Neuronal stem cell (in vitro differentiated cells): ENCODE results near the gene AKAP6.

Experiments
- DNase-seq: peaks from one replicate; pipeline ENCODE4 v3.0.0-alpha.2; 2013; ENCODE audit warnings: low spot score
- H2AFZ ChIP-seq: one replicate; pipeline ENCODE4 v1.6.1; 2013; ENCODE audit warnings: mild to moderate bottlenecking, low read length, inconsistent platforms
- H2AK5ac ChIP-seq: 2 replicates; pipeline ENCODE4 v1.6.1; 2013; ENCODE audit warnings: low read depth, mild to moderate bottlenecking, inconsistent platforms, low read length, moderate library complexity, mixed read lengths
- H2BK120ac ChIP-seq: 2 replicates; pipeline ENCODE4 v1.6.1; 2013; ENCODE audit warnings: low read depth, mild to moderate bottlenecking, inconsistent platforms, low read length, moderate library complexity, mixed read lengths
- H2BK12ac ChIP-seq: one replicate; pipeline ENCODE4 v1.6.1; 2013; ENCODE audit warnings: low read length, inconsistent platforms
- H2BK15ac ChIP-seq: 2 replicates; pipeline ENCODE4 v1.6.1; 2013; ENCODE audit warnings: mild to moderate bottlenecking, low read length, inconsistent platforms, mixed read lengths
- H2BK5ac ChIP-seq: one replicate; pipeline ENCODE4 v1.6.1; 2013; ENCODE audit warnings: inconsistent platforms, mild to moderate bottlenecking, low read length, moderate library complexity
- H3K14ac ChIP-seq: one replicate; pipeline ENCODE4 v1.6.1; 2013; ENCODE audit warnings: low read length, inconsistent platforms
- H3K18ac ChIP-seq: 2 replicates; pipeline ENCODE4 v1.6.1; 2013; ENCODE audit warnings: low read length, inconsistent platforms
- H3K23ac ChIP-seq: 2 replicates; pipeline ENCODE4 v1.6.1; 2013; ENCODE audit warnings: low read depth, mild to moderate bottlenecking, mixed read lengths, low read length, inconsistent platforms; ENCODE audit not compliant: poor library complexity
- H3K27ac ChIP-seq: replicated peaks from 3 replicates; pipeline ENCODE4 v1.5.1; 2013; ENCODE audit warnings: low read length, inconsistent platforms
- H3K27me3 ChIP-seq, 3 experiments: 2 replicates each; pipeline ENCODE4 v1.6.1; 2013; ENCODE audit warnings: low read length in 3 of 3, mild to moderate bottlenecking in 2 of 3, inconsistent platforms in 1 of 3, low read depth in 1 of 3, mixed read lengths in 1 of 3, moderate library complexity in 1 of 3; ENCODE audit not compliant: control insufficient read depth in 3 of 3, insufficient read depth in 3 of 3
- H3K36me3 ChIP-seq, 2 donors: replicated peaks in 1 of 2; 2 replicates each; pipeline ENCODE4 v1.6.1; 2013; ENCODE audit warnings: low read length in 2 of 2; ENCODE audit not compliant: control insufficient read depth in 2 of 2, insufficient read depth in 2 of 2
- H3K4ac ChIP-seq: 2 replicates; pipeline ENCODE4 v1.6.1; 2013; ENCODE audit warnings: inconsistent platforms, mild to moderate bottlenecking, low read length, moderate library complexity
- H3K4me1 ChIP-seq, 2 donors: 1 replicate in 1 of 2; 2 replicates in 1 of 2; pipeline ENCODE4 v1.6.1; 2013; ENCODE audit warnings: low read length in 2 of 2, low read depth in 1 of 2; ENCODE audit not compliant: control insufficient read depth in 2 of 2, insufficient read depth in 1 of 2
- H3K4me2 ChIP-seq: one replicate; pipeline ENCODE4 v1.6.1; 2013; ENCODE audit warnings: mild to moderate bottlenecking, low read length, inconsistent platforms; ENCODE audit not compliant: insufficient read depth, poor library complexity, severe bottlenecking
- H3K4me3 ChIP-seq, 2 donors: 2 replicates each; pipeline ENCODE4 v1.5.1; 2013; ENCODE audit warnings: low read length in 2 of 2, mild to moderate bottlenecking in 2 of 2, inconsistent platforms in 1 of 2, moderate library complexity in 1 of 2
- H3K79me1 ChIP-seq: one replicate; pipeline ENCODE4 v1.6.1; 2013; ENCODE audit warnings: low read depth, mild to moderate bottlenecking, inconsistent platforms, low read length, moderate library complexity
- H3K9ac ChIP-seq: one replicate; pipeline ENCODE4 v1.6.1; 2013; ENCODE audit warnings: mild to moderate bottlenecking, low read depth, low read length, inconsistent platforms; ENCODE audit not compliant: poor library complexity
- H3K9me3 ChIP-seq, 2 donors: replicated peaks in 1 of 2; 2 replicates each; pipeline versions ENCODE3 to v1.6.1; 2013; ENCODE audit warnings: low read length in 2 of 2, mild to moderate bottlenecking in 2 of 2, inconsistent platforms in 1 of 2, low read depth in 1 of 2, mixed read lengths in 1 of 2, moderate library complexity in 1 of 2; ENCODE audit not compliant: control insufficient read depth in 2 of 2, insufficient read depth in 1 of 2
- H4K8ac ChIP-seq: one replicate; pipeline ENCODE4 v1.6.1; 2013; ENCODE audit warnings: low read depth, mild to moderate bottlenecking, inconsistent platforms, low read length, moderate library complexity
- H4K91ac ChIP-seq: one replicate; pipeline ENCODE4 v1.6.1; 2013; ENCODE audit warnings: low read length, low read depth, mild to moderate bottlenecking, inconsistent platforms; ENCODE audit not compliant: poor library complexity
- WGBS, 2 donors: extraction: QIAGEN DNeasy Blood & Tissue Kit; methylation state at CpG; one replicate each; pipeline ENCODE4 v1.1.7; 2013; ENCODE audit warnings: missing lambda C conversion rate in 2 of 2, mixed read lengths in 1 of 2; ENCODE audit not compliant: insufficient read length in 2 of 2, insufficient replicate concordance in 1 of 2; ENCODE audit errors: extremely low coverage in 2 of 2; 5-methylcytosine and 5-hydroxymethylcytosine counted together

AKAP6 gene

DNA sequence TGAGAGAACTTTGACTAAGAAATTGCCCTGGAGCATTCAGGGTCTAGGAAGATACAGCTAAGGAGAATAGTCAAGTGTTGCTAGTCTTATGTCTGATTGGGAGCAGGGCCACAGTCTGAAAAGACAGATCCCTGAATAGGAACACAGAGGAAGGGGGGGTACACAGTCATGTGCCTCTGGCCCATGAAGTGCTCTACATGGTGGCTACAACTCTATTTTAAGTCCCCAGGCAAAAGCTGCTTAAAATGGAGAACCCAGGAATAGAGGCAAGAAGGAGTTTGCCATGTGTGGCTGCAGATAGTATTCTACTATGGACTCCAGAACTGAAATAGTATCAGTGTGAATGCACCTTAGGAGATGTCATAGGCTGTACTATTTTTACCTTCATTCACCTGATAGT, 491.6 kb downstream of the AKAP6 start:
- H3K9ac ChIP-seq = no peak overlapping the region
- DNase-seq = no peak
- no peak overlapping the region for H3K4me3 ChIP-seq
- no peak overlapping the region for H3K27ac ChIP-seq
- H2BK5ac ChIP-seq = no peak overlapping the region
- H4K8ac ChIP-seq = no peak overlapping the region
- H3K23ac ChIP-seq = no peak overlapping the region
- peaks cover 0 to 3% of the 10 kb centered on the region in 2 donors for H3K9me3 ChIP-seq
- H3K14ac ChIP-seq = no peak overlapping the region
- H2BK120ac ChIP-seq = no peak overlapping the region
- H3K4me1 ChIP-seq = peaks cover 0 to 11% of the 10 kb centered on the region in 2 donors
- H2AFZ ChIP-seq = no peak overlapping the region
- no peak overlapping the region for H3K18ac ChIP-seq
- H3K4me2 ChIP-seq = no peak overlapping the region
- H2BK12ac ChIP-seq = no peak overlapping the region
- H3K79me1 ChIP-seq = no peaks in the 10 kb centered on the region
- no peak overlapping the region for H2BK15ac ChIP-seq
- H4K91ac ChIP-seq = no peak overlapping the region
- no peaks in the 10 kb centered on the region for H3K27me3 ChIP-seq
- H3K36me3 ChIP-seq = no peaks in the 10 kb centered on the region
- H2AK5ac ChIP-seq = no peak overlapping the region
- H3K4ac ChIP-seq = no peak overlapping the region

DNA sequence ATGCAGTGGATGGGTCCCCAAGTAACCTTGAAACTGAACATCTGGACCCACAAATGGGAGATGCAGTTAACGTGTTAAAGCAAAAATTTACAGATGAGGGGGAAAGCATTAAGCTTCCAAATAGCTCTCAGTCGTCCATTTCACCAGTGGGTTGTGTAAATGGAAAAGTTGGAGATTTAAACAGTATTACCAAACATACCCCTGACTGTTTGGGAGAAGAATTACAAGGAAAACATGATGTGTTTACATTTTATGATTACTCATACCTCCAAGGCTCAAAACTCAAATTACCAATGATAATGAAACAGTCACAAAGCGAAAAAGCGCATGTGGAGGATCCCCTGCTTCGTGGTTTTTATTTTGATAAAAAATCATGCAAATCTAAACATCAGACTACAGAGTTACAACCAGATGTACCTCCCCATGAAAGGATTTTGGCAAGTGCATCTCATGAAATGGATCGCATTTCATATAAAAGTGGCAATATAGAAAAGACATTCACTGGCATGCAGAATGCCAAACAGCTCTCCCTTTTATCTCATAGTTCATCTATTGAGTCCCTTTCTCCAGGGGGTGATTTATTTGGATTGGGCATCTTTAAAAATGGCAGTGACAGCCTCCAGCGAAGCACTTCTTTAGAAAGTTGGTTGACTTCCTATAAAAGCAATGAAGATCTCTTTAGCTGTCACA, 493.0 kb downstream of the AKAP6 start:
- no peak overlapping the region for H3K4me2 ChIP-seq

DNA sequence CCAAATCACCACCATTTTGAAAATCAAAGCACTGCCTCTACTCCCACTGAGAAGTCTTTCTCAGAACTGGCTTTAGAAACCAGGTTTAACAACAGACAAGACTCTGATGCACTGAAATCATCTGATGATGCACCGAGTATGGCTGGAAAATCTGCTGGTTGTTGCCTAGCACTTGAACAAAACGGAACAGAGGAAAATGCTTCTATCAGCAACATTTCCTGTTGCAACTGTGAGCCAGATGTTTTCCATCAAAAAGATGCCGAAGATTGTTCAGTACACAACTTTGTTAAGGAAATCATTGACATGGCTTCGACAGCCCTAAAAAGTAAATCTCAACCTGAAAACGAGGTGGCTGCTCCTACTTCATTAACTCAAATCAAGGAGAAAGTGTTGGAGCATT, 494.6 kb downstream of the AKAP6 start:
- Histone ChIP-seq H3K36me3 (no peaks in the 10 kb centered on the region), H4K8ac (no peak overlapping the region), H3K18ac (no peak overlapping the region), H3K27ac (no peak overlapping the region), H3K4ac (no peak overlapping the region), H2BK5ac (no peak overlapping the region), H3K79me1 (no peaks in the 10 kb centered on the region), H2BK12ac (no peak overlapping the region), H3K9ac (no peak overlapping the region), H2AFZ (no peak overlapping the region), H2BK15ac (no peak overlapping the region), H3K4me2 (no peak overlapping the region), H3K4me1 (peaks cover 4 to 38% of the 10 kb centered on the region in 2 donors), H3K4me3 (no peak overlapping the region), H3K23ac (no peak overlapping the region), H3K14ac (no peak overlapping the region), H2BK120ac (no peak overlapping the region), H3K27me3 (no peaks in the 10 kb centered on the region), H4K91ac (no peak overlapping the region), H3K9me3 (peaks cover 0 to 3% of the 10 kb centered on the region in 2 donors), H2AK5ac (no peak overlapping the region)
- no peak for DNase-seq
- WGBS, 2 donors = no CpG with 5 or more reads among the region's 5 CpGs

More for the DNA sequence above, 493.0 kb downstream of the AKAP6 start:
- no peak overlapping the region for H2BK120ac ChIP-seq
- H3K36me3 ChIP-seq = no peaks in the 10 kb centered on the region
- peaks cover 4 to 25% of the 10 kb centered on the region in 2 donors for H3K4me1 ChIP-seq
- no peak overlapping the region for H2BK5ac ChIP-seq
- WGBS, 2 donors = no CpG with 5 or more reads among the region's 7 CpGs
- H2AK5ac ChIP-seq = no peak overlapping the region
- H3K27me3 ChIP-seq = no peaks in the 10 kb centered on the region
- H3K14ac ChIP-seq = no peak overlapping the region
- peaks cover 0 to 3% of the 10 kb centered on the region in 2 donors for H3K9me3 ChIP-seq
- H3K27ac ChIP-seq = no peak overlapping the region
- no peak overlapping the region for H2BK15ac ChIP-seq
- H3K4ac ChIP-seq = no peak overlapping the region
- no peak overlapping the region for H4K91ac ChIP-seq
- H3K4me3 ChIP-seq = no peak overlapping the region
- H2BK12ac ChIP-seq = no peak overlapping the region
- no peak overlapping the region for H2AFZ ChIP-seq
- H4K8ac ChIP-seq = no peak overlapping the region
- no peak for DNase-seq
- H3K23ac ChIP-seq = no peak overlapping the region
- H3K18ac ChIP-seq = no peak overlapping the region
- no peaks in the 10 kb centered on the region for H3K79me1 ChIP-seq
- H3K9ac ChIP-seq = no peak overlapping the region

DNA sequence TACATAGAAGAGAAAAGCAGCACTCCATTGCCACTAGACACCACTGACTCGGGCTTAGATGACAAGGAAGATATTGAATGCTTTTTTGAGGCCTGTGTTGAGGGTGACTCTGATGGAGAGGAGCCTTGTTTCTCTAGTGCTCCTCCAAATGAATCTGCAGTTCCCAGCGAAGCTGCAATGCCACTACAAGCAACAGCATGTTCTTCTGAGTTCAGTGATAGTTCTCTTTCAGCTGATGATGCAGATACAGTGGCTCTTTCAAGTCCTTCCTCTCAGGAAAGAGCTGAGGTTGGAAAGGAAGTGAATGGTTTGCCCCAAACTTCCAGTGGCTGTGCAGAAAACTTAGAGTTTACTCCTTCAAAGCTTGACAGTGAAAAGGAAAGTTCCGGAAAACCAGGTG, 495.1 kb downstream of the AKAP6 start:
- no CpG with 5 or more reads among the region's 3 CpGs for WGBS, 2 donors
- DNase-seq = no peak
- Histone ChIP-seq H2AK5ac (no peak overlapping the region), H3K9me3 (peaks cover 0 to 3% of the 10 kb centered on the region in 2 donors), H2BK15ac (no peak overlapping the region), H2BK5ac (no peak overlapping the region), H3K9ac (no peak overlapping the region), H4K8ac (no peak overlapping the region), H3K18ac (no peak overlapping the region), H3K27ac (no peak overlapping the region), H3K79me1 (no peaks in the 10 kb centered on the region), H3K4me1 (peaks cover 4 to 41% of the 10 kb centered on the region in 2 donors), H3K4me2 (no peak overlapping the region), H2AFZ (no peak overlapping the region), H3K36me3 (no peaks in the 10 kb centered on the region), H3K23ac (no peak overlapping the region), H2BK12ac (no peak overlapping the region), H3K14ac (no peak overlapping the region), H2BK120ac (no peak overlapping the region), H3K27me3 (no peaks in the 10 kb centered on the region), H4K91ac (no peak overlapping the region), H3K4me3 (no peak overlapping the region), H3K4ac (no peak overlapping the region)
